HG03159 (cell line): ENCODE results near the gene ABCC4.
"Not testable (repeated sequence)": the region's sequence is repeated elsewhere in the genome, so short reads cannot be mapped to it uniquely, and the experiment has no call there.

Experiments
- ATAC-seq: cut with Tn5 transposase; IDR thresholded peaks from one replicate; pipeline ENCODE4 v1.9.1; 2021; ENCODE audit warnings: mild to moderate bottlenecking, moderate library complexity; ENCODE audit not compliant: unreplicated experiment

The ABCC4 gene

DNA sequence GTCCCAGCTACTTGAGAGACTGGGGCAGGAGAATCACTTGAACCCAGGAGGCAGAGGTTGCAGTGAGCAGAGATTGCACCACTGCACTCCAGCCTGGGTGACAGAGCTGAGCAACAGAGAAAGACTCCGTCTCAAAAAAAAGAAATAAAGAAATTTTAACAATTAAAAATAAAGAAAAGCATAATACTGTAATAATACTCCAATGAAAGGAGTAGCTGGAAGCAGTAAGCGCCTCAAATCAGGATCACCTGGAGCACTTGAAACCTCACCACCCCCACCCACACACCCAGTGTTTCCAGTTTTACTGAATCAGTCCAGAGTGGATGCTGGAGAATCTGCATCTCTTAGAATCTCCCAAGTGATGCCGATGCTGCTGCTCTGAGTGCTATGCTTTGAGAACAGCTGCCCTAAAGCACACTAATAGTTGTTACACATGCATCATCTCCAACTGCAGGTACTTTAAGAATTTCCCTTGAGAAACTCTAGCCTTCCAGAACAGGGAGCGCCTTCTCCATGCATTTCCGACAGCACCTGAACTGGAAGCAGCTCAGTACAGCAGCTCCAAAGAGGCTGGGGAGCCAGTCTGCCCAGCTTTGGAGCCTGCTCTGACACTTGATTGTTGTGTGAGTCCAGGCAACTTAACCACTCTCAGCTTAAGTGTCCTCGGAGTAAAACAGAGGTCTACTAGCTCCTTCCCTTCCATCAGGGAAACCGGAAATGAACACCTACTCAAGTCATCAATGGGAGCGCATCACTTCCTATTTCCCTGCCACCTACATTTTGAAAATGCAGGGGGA lies 2.9 kb downstream of the ABCC4 start:
- no peak for ATAC-seq

DNA sequence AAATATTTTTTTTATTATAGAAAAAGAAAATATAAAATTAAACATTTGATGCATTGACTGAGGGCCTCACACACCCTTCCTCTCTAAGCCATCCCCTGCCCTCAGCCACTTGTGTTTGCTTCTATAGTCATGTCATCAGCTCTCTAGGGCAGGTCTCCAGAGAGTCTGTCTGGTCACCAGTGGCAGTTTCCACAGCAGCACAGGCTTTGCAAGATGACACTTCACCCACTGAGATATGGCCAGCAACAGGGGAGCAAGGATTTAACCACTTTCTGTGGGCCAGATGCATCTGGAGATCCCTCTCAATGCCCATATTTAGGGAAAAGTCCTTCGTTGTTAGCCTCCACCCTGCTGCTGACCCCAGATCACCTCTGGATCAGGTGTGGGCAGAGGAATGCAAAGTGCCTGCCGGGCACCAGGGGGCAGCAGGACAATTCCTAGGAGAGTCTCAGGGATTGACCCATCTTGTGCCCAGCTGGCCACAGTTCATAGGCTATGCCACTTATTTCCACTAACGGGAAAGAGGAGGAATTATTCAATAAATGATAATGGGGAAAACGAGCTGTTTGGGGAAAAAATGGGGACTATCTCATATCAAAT lies 4.8 kb downstream of the ABCC4 start:
- ATAC-seq: no peak

DNA sequence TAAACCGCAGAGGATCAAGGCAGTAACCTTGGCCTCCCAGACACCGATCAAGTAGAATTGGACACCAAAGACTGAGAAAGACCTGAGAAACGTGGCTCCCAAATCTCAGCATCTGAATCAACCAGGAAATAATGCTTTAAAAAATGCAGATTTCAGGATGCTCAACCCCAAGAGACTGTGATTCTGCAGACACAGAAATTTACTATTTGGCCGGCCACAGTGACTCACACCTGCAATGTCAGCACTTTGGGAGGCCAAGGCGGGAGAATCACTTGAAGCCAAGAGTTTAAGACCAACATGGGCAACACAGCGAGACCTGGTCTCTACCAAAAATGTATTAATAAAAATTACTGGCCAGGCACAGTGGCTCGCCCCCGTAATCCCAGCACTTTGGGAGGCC lies 6.2 kb downstream of the ABCC4 start:
- ATAC-seq: no peak

DNA sequence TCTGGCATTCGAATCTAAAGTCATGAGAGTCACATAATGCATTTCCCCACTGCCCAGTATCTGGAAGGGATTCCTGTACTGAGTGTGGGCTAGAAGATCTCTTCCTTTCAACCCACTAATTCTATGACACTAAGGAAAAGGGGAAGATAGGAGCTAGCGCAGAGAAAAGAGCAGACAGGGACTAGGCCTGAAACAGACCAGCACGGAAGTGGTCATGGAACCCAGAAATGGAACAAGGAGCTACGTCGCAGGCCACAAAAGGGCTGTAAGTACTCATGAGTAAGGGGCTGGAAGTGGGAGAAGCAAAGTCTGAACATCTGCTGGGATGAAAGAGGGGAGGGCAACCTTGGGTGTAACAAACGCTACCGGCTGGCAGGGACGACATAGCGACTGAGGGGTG lies 8.6 kb downstream of the ABCC4 start:
- ATAC-seq: no peak

DNA sequence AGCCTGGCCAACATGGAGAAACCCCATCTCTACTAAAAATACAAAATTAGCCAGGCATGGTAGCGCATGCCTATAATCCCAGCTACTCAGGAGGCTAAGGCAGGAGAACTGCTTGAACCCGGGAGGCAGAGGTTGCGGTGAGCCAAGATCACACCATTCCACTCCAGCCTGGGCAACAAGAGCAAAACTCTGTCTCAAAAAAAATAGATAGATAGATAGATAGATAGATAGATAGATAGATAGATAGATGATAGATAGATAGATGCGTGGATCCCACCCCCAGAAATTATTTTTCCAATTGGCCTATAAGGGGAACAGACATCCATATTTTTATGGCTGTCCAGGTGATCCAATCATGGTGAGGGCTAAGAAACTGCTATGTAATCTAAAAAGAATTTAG lies 11.3 kb downstream of the ABCC4 start:
- not testable (repeated sequence) for ATAC-seq

DNA sequence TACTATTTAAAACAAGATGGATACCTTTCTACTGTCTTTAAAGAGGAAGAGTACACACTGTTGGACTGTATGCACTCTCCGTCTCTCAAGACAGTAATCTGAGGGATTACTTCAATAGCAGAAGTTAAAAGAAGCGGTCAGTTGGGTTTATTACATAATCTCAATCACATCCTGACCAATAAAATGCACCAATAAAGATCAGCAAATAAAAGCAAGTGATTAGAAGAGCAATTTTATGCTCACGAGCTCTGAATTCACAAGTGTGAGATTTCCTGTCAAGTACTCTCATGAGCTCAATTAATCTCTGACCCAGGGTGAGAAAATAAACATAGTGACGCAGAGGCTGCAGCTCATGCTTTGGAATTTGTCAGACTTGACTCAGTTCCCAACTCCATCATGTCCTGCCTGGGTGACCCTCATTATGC lies 12.2 kb downstream of the ABCC4 start:
- no peak for ATAC-seq

DNA sequence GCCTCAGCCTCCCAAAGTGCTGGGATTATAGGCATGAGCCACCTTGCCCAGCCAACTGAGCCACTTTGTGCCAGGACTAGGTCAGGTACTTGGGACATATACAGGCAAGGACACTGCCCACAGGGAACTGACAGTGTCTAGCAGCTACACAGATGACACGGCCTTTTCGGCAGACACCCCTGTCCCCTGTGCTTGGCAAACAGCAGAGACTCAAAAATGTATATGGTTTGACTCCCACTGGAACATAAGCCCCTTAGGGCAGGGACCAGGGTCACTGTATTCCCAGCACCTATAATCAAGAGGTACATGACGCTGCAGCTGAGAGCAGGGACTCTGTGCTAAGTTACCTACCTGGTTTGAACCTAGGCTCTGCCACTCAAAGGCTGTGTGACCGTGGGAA lies 16.8 kb downstream of the ABCC4 start:
- no peak for ATAC-seq

DNA sequence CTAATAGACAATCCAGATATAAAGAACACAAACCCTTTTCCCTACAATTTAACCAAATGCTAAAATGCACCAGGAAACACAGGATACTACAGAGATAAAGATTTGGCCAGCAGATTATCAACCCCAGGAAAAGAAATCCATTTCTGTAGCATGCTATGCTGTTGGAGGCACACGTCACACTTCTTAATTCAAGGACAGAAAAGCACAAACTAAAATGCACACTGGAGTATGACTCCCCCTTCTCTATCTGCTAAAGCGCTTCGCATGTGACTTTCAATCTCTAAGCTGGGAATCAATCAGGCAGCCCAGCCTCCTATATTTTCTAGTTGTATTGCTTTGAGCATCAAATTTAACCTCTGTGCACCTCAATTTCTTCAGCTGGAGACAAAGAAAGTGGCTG lies 22.2 kb downstream of the ABCC4 start:
- ATAC-seq: no peak

DNA sequence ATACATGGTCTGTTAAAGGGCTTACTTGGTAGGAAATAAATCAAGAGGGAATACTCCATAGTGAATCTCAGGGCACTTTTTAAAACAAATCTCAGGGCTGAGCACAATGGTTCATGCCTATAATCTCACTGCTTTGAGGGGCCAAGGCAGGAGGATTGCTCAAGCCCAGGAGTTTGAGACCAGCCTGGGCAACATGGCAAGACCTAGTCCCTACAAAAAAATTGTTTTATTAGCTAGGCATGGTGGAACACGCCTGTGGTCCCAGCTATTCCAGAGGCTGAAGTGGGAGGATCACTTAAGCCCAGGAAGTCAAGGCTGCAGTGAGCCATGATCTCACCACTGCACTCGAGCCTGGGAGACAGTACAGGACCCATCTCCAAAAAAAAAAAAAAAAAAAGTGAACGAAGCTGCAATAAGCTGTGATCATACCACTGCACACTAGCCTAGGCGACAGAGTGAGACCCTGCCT lies 25.2 kb downstream of the ABCC4 start:
- ATAC-seq: no peak

DNA sequence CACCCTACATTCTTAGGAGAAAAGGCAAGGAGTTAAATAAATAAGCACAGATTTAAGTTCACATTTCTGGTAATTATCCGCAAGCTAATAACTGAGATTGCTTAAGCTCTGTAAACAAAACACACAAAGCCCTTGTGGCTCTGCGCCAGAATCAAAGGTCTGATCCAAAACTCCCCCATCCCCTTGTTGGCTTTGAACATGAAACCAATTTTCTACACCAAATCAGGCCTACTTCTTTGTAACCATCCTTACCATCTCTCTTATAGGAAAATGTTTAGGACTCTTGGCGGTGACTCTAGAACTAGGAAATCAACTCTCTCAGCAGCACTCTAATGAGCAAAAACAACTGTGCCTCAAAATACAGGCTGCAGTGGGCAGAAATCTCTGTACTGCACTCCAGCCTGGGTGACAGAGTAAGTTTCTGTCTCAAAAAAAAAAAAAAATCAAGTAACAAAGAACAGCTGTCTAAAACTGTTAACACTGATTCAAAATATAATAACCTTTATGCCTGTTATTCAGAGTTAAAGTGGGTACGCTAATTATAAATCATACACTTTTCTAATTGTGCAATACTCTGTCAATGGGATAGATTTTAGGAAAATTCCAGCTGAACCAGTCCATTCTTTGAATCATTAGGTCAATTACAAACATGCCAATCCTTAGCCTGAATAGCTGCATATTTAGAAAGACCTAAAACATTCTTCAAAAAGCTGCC lies 25.8 kb downstream of the ABCC4 start:
- ATAC-seq: no peak

DNA sequence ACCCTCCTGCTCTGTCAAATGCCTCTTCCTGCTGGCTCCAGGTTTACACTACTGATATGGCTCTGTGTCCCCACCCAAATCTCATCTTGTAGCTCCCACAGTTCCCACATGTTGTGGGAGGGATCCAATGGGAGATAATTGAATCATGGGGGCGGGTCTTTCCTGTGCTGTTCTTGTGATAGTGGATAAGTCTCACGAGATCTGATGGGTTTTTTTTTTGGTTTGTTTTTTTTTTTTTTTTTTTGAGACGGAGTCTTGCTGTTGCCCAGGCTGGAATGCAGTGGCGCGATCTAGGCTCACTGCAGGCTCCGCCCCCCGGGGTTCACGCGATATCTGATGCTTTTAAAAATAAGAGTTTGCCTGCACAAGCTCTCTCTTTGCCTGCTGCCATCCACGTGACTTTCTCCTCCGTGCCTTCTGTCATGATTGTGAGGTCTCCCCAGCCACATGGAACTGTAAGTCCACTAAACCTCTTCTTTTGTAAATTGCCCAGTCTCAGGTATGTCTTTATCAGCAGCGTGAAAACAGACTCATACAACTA lies 27.6 kb downstream of the ABCC4 start:
- not testable (repeated sequence) for ATAC-seq

DNA sequence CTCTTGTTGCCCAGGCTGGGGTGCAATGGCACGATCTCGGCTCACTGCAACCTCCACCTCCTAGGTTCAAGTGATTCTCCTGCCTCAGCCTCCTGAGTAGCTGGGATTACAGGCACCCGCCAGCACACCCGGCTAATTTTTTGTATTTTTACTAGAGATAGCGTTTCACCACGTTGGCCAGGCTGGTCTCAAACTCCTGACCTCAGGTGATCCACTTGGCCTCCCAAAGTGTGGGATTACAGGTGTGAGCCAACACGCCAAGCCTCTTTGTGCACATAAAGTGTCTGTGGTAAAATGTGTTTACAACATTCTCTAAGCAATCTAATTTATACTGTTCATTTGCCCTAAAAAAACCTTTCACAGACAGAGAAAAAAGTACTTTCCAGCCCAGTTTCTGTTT lies 29.2 kb downstream of the ABCC4 start:
- not testable (repeated sequence) for ATAC-seq

DNA sequence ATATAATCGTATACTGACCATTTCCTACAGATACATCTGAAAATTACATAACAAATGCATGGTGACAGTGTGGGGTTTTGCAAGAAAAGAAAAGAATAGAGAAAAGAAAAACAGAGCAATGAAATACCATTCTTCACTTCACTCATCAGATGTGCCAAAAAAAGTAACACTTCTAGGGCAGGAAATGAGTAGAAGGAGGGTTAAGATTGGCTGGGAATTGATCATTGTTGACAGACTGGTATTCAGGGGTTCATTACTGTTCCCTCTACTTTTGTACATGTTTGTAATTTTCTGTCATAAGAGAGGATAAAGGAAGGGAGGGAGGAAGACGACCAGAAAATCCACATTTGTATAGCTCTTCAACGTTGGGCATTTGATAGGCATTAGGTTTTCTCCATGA lies 31.5 kb downstream of the ABCC4 start:
- ATAC-seq: no peak

DNA sequence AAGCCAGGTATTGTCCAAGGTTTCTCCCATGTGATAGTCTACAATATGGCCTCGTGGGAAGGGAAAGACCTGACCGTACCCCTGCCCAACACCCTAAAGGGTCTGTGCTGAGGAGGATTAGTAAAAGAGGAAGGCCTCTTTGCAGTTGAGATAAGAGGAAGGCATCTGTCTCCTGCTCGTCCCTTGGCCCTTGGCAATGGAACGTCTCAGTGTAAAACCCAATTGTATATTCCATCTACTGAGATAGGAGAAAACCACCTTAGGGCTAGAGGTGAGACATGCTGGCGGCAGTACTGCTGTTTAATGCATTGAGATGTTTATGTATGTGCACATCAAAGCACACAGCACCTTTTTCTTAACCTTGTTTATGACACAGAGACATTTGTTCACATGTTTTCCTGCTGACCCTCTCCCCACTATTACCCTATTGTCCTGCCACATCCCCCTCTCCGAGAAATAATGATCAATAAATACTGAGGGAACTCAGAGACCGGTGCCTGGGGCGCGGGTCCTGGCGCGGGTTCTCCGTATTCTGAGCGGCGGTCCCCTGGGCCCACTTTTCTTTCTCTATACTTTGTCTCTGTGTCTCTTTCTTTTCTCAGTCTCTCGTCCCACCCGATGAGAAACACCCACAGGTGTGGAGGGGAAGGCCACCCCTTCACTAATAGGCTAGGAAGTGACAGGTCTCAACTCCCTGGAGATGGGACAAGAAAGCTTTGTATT lies 32.7 kb downstream of the ABCC4 start:
- not testable (repeated sequence) for ATAC-seq

DNA sequence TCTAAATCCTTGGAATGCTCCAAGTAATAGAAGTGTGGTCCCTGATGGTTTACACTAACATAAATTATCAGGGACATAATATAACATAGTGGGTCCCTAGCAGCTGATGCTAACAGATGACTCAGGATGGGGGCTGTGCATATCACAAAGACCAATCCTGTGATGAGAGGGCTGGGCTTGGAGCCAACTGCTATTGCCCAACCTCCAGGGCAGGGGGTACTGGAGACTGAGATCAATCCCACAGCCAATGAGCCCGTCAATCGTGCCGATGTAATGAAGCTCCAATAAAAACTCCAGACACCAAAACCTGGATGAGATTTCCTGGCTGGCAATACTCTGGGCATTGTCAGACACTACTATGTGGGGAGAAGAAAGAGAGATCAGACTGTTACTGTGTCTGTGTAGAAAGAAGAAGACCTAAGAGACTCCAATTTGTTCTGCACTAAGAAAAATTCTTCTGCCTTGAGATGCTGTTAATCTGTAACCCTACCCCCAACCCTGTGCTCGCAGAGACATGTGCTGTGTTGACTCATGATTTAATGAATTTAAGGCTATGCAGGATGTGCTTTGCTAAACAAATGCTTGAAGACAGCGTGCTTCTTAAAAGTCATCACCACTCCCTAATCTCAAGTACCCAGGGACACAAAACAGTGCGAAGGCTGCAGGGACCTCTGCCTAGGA lies 33.4 kb downstream of the ABCC4 start:
- no peak for ATAC-seq

DNA sequence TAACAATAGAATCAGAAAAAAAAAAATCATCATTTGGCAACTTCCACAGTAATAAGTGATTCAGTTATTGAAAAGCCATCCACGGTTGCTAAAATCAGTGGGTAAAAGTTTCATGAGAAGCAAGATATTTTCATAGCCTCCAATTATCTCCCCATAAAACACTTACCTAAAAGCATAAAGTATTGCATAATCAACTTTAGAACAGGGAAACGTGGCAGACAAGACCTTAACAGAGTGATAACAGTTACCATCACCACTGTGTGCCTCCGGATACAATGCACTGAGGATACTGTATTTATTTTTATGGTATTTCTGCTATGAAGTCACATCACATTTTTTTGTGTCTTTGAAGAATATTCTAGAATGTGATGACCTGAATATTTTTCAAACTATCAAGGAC lies 37.0 kb downstream of the ABCC4 start:
- ATAC-seq: no peak

DNA sequence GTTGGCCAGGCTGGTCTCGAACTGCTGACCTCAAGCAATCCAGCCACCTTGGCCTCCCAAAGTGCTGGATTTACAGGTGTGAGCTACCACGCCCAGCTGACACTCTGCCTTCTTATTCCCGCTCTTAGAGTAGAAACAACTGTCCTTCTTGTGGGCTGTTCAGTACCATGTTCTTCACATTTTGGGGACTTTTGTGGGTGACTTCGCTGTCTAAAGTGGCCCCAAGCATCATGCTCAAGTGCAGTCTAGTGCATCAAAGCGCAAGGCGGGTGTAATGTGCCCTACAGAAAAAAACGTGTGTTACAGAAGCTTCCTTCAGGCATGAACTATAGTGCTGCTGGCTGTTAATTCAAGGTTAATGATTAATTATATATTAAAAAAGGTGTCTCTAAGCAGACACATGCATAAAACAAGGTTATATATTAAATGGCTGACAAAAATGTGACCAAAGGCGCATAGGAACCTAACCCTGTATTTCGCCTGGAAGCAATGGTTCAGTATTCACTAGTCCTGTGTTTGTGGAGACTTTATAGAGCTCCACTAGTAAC lies 38.3 kb downstream of the ABCC4 start:
- ATAC-seq: no peak

DNA sequence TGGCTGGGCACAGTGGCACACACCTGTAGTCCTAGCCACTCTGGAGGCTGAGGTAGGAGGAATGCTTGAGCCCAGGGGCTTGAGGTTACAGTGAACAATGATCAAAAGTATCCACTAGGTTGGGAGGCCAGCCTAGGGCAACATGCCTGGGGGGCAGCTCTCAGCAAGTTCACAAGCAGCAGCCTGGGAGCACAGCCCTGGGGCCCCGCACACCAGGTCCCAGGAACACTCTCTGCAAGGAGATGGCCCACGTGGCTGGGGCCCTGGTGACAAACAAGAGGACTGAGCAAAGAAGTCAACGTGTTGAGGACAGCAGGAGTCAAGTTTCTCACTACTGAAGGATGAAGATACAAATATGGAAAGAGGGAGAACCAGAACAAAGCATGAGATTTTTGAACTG lies 39.3 kb downstream of the ABCC4 start:
- ATAC-seq: no peak

DNA sequence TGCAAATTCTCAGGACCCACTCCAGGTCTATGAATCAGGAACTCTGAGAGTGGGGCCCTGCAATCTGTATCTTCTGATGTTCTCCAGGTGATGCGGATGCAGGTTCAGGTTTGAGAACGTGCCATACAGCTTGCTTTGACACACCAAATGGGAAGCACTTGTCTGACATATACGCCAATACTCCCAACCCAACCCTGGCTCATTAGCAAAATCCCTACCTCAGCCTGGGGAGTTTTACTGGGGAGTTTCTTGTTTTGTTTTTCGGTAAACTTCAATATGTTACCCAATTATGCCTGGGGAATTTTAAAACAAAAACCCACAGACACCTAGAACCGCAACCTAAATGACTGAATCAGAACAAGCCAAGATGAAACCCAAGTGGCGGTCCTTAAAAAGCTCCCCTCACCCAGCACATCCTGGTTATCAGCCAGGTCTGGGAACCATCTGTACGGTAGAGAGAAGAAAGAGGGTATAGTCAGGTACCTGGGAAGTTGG lies 41.2 kb downstream of the ABCC4 start:
- no peak for ATAC-seq

DNA sequence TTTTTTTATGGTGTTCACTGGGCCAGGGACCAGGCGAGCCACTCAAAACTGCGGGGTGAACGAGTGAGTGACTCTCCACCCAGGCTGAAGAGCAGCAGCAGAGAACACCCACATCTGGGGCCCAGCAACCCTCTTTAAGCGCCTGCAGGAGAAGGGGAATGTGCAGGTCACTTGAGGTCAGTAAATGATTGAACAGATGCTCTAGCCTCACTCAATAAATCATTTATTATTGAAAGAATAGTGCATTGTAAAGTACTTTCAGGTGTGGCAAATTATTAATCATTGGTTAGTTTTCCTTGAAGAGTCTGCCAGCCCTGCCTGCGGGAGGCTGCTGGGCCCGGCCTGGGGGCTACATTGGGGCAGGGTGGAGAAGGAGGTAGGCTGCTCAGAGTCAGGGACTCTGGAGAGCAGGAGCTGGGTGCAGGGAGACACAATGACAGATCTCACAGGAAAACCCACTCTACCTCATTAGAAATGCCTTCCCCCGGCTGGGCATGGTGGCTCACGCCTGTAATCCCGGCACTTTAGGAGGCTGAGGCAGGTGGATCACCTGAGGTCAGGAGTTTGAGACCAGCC lies 42.5 kb downstream of the ABCC4 start:
- ATAC-seq: peak; percentile 57
